Stomach (tissue), 4 donors: ENCODE measurements around the gene CHST9.

Source experiments
- EP300 ChIP-seq: sonication (generic); formaldehyde crosslinking; IDR thresholded peaks from one replicate; pipeline ENCODE4 v1.6.1; 2017; ENCODE audit warnings: antibody characterized with exemption
- POLR2A ChIP-seq, 4 donors: fragments of 450-650 bp; IDR thresholded peaks; one replicate each; pipeline ENCODE4 v1.6.1; 2016; ENCODE audit warnings: antibody characterized with exemption in 4 of 4, control low read depth in 2 of 4, mild to moderate bottlenecking in 1 of 4, moderate library complexity in 1 of 4
- TF ChIP-seq, protein P1 (sequence below), 7 experiments: fragments of 450-650 bp in 4 of 7; fragments of 200-600 bp in 3 of 7; sonication (generic) in 3 of 7; IDR thresholded peaks; one replicate each; pipeline ENCODE4 v1.5.1; 2016 to 2019; ENCODE audit warnings: antibody characterized with exemption in 7 of 7, control low read depth in 2 of 7, mild to moderate bottlenecking in 1 of 7

DNA sequence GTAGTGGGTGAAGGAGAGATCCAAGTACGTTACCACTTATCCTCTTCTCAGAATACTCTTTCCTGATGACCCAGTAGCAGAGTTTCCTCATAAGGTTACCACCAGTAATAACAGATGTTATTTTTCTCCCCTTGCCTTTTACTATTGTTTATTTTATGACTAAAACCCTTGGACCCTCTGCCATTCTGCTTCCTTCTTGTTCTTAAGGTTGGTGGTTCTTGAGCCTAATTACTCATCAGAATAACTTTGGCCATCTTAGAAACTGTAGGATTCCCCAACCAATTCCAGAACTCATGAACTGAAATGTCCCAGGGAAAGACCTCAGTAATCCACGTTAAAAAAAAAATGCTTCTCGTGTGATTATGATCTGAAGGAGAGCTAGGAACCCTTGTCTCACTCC, 64.9 kb downstream of the CHST9 start:
- TF ChIP-seq POLR2A (IDR thresholded peaks at IDR 0.05) = no peak
- TF ChIP-seq, protein P1, sequence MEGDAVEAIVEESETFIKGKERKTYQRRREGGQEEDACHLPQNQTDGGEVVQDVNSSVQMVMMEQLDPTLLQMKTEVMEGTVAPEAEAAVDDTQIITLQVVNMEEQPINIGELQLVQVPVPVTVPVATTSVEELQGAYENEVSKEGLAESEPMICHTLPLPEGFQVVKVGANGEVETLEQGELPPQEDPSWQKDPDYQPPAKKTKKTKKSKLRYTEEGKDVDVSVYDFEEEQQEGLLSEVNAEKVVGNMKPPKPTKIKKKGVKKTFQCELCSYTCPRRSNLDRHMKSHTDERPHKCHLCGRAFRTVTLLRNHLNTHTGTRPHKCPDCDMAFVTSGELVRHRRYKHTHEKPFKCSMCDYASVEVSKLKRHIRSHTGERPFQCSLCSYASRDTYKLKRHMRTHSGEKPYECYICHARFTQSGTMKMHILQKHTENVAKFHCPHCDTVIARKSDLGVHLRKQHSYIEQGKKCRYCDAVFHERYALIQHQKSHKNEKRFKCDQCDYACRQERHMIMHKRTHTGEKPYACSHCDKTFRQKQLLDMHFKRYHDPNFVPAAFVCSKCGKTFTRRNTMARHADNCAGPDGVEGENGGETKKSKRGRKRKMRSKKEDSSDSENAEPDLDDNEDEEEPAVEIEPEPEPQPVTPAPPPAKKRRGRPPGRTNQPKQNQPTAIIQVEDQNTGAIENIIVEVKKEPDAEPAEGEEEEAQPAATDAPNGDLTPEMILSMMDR (IDR thresholded peaks at IDR 0.05) = no peak
- TF ChIP-seq EP300 = no peak
